DND-41 (cell line): ENCODE data around the gene TUB.

Experiments
- EZH2 ChIP-seq: IDR thresholded peaks from 3 replicates; pipeline ENCODE4 v1.6.1; 2012; ENCODE audit warnings: borderline replicate concordance, low read depth, mild to moderate bottlenecking, moderate library complexity, low read length, inconsistent platforms; ENCODE audit not compliant: severe bottlenecking
- TF ChIP-seq, protein P1 (sequence below): IDR thresholded peaks from 2 replicates; pipeline ENCODE4 v1.5.1; 2012; ENCODE audit warnings: borderline replicate concordance, low read length, moderate library complexity, mild to moderate bottlenecking; ENCODE audit not compliant: poor library complexity, severe bottlenecking; ENCODE audit errors: extremely low read depth

DNA sequence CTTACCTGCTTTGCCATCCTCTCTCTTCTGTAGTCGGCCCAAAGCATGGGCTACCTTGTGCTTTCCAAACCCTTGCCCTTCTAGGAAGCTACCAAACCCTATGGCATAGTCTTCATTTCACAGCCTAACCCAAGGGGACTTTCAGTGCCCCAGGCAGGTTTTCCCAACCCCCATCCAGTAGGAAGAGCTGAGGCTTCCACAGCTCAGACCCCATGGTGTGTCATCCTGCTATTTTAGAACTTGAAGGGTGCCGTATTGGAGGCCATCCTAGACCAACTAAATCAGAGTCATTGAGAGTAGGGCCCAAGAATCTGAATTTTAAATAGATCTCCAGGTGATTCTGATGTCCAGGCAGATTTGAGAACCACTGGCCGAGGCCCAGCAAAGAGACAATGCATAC is 31.9 kb upstream of the TUB start:
- TF ChIP-seq, protein P1, sequence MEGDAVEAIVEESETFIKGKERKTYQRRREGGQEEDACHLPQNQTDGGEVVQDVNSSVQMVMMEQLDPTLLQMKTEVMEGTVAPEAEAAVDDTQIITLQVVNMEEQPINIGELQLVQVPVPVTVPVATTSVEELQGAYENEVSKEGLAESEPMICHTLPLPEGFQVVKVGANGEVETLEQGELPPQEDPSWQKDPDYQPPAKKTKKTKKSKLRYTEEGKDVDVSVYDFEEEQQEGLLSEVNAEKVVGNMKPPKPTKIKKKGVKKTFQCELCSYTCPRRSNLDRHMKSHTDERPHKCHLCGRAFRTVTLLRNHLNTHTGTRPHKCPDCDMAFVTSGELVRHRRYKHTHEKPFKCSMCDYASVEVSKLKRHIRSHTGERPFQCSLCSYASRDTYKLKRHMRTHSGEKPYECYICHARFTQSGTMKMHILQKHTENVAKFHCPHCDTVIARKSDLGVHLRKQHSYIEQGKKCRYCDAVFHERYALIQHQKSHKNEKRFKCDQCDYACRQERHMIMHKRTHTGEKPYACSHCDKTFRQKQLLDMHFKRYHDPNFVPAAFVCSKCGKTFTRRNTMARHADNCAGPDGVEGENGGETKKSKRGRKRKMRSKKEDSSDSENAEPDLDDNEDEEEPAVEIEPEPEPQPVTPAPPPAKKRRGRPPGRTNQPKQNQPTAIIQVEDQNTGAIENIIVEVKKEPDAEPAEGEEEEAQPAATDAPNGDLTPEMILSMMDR, result no peak
- no peak for TF ChIP-seq EZH2
